Measurements from ENCODE around the gene KLHDC7B. TPM values are rescaled to one million over a fixed set of nuclear protein-coding genes. Genes with fewer than 3 reads are reported as not detected.
"Not testable (repeated sequence)": the region's sequence is repeated elsewhere in the genome, so short reads cannot be mapped to it uniquely, and the experiment has no call there.

Gene KLHDC7B
- total RNA-seq, 1 donor from 2014 or later, result 0.30 TPM

GRCh38 chr22:50517495-50518260, 28.0 kb upstream of the KLHDC7B start:
- no peak for DNase-seq

GRCh38 chr22:50518606-50519005, 27.1 kb upstream of the KLHDC7B start:
- no peak for DNase-seq

- DNase-seq, result no peak
Measured at GRCh38 chr22:50519151-50519550, 26.5 kb upstream of the KLHDC7B start.

- not testable (repeated sequence) for DNase-seq
Measured at GRCh38 chr22:50520184-50520583, 25.5 kb upstream of the KLHDC7B start.

GRCh38 chr22:50520826-50521453, 24.8 kb upstream of the KLHDC7B start:
- no peak for DNase-seq

GRCh38 chr22:50521710-50522109, 24.0 kb upstream of the KLHDC7B start:
- no peak for DNase-seq

GRCh38 chr22:50522208-50522805, 23.4 kb upstream of the KLHDC7B start:
- no peak for DNase-seq

- no peak for DNase-seq
Measured at GRCh38 chr22:50522806-50523438, 22.8 kb upstream of the KLHDC7B start.

GRCh38 chr22:50523458-50523805, 22.3 kb upstream of the KLHDC7B start:
- no peak for DNase-seq

GRCh38 chr22:50523806-50524675, 21.7 kb upstream of the KLHDC7B start:
- DNase-seq, result no peak

GRCh38 chr22:50524676-50525103, 21.0 kb upstream of the KLHDC7B start:
- no peak for DNase-seq

- peak; percentile 98 for DNase-seq
Measured at GRCh38 chr22:50525104-50525857, 20.4 kb upstream of the KLHDC7B start, which contains the start of gene SCO2. Gene SCO2 (minus strand): TSS chr22:50525598. CDS start chr22:50524411, 1,187 bp downstream.

- DNase-seq, result no peak
Measured at GRCh38 chr22:50525858-50526107, 19.9 kb upstream of the KLHDC7B start.

- DNase-seq, result peak; percentile 77
Measured at GRCh38 chr22:50526108-50526833, 19.4 kb upstream of the KLHDC7B start.

- peak; percentile 19 for DNase-seq
Measured at GRCh38 chr22:50526834-50527801, 18.6 kb upstream of the KLHDC7B start.

GRCh38 chr22:50527921-50528681, 17.6 kb upstream of the KLHDC7B start:
- no peak for DNase-seq

GRCh38 chr22:50528682-50529415, 16.9 kb upstream of the KLHDC7B start:
- no peak for DNase-seq

GRCh38 chr22:50529416-50529896, 16.2 kb upstream of the KLHDC7B start:
- no peak for DNase-seq
